Neural crest cell (in vitro differentiated cells): ENCODE results near the gene RAP1GAP2. TPM values are rescaled to one million over a fixed set of nuclear protein-coding genes. Genes with fewer than 3 reads are reported as not detected.

Experiments used
- DNase-seq: peaks from one replicate; pipeline ENCODE4 v3.0.0; 2021; ENCODE audit warnings: low read depth, mixed read lengths, low spot score
- H3K27ac Mint-ChIP-seq: one replicate; pipeline ENCODE4 v1.8.0; 2021; ENCODE audit warnings: mild to moderate bottlenecking, mixed read lengths; ENCODE audit not compliant: unreplicated experiment
- H3K27me3 Mint-ChIP-seq: 2 replicates; pipeline ENCODE4 v1.8.0; 2021; ENCODE audit warnings: low read depth, mild to moderate bottlenecking, mixed read lengths
- H3K36me3 Mint-ChIP-seq: 2 replicates; pipeline ENCODE4 v1.8.0; 2021; ENCODE audit warnings: low read depth, mild to moderate bottlenecking, mixed read lengths
- H3K4me1 Mint-ChIP-seq: 2 replicates; pipeline ENCODE4 v1.8.0; 2021; ENCODE audit warnings: mixed read lengths
- H3K4me3 Mint-ChIP-seq: one replicate; pipeline ENCODE4 v1.8.0; 2021; ENCODE audit warnings: mild to moderate bottlenecking, mixed read lengths
- H3K9me3 Mint-ChIP-seq: 2 replicates; pipeline ENCODE4 v1.8.0; 2021; ENCODE audit warnings: mixed read lengths
- CTCF ChIP-seq: fragments of 200-600 bp; sonication (generic); conservative IDR thresholded peaks from 2 replicates; pipeline ENCODE4 v1.5.0; 2021; ENCODE audit warnings: antibody characterized with exemption, mild to moderate bottlenecking
- total RNA-seq: library from RNA; stranded (reverse); gene quantifications from 2 replicates; pipeline ENCODE4 v1.2.1, GENCODE V29; 2021

The RAP1GAP2 gene
- total RNA-seq, 1 donor from 2014 or later: 1.0 TPM

- no peaks in the 10 kb centered on the region for H3K36me3 Mint-ChIP-seq
- no peaks in the 10 kb centered on the region for H3K27me3 Mint-ChIP-seq
- no peak for DNase-seq
- TF ChIP-seq CTCF: no peak
- no peaks in the 10 kb centered on the region for H3K9me3 Mint-ChIP-seq
- H3K27ac Mint-ChIP-seq: no peak overlapping the region
- H3K4me1 Mint-ChIP-seq: no peaks in the 10 kb centered on the region
- no peak overlapping the region for H3K4me3 Mint-ChIP-seq
These were observed 103.7 kb downstream of the RAP1GAP2 start for GRCh38 chr17:2899906-2900305.

GRCh38 chr17:2900842-2901241, 104.6 kb downstream of the RAP1GAP2 start:
- H3K9me3 Mint-ChIP-seq: no peaks in the 10 kb centered on the region
- H3K27ac Mint-ChIP-seq: no peak overlapping the region
- H3K4me1 Mint-ChIP-seq: no peaks in the 10 kb centered on the region
- no peak for DNase-seq
- no peaks in the 10 kb centered on the region for H3K36me3 Mint-ChIP-seq
- no peak overlapping the region for H3K4me3 Mint-ChIP-seq
- H3K27me3 Mint-ChIP-seq: no peaks in the 10 kb centered on the region
- no peak for TF ChIP-seq CTCF

- no peak overlapping the region for H3K27ac Mint-ChIP-seq
- no peaks in the 10 kb centered on the region for H3K36me3 Mint-ChIP-seq
- no peak overlapping the region for H3K4me3 Mint-ChIP-seq
- DNase-seq: no peak
- H3K4me1 Mint-ChIP-seq: no peaks in the 10 kb centered on the region
- no peak for TF ChIP-seq CTCF
- H3K27me3 Mint-ChIP-seq: no peaks in the 10 kb centered on the region
- no peaks in the 10 kb centered on the region for H3K9me3 Mint-ChIP-seq
These were observed 105.3 kb downstream of the RAP1GAP2 start for GRCh38 chr17:2901582-2901981.

- H3K4me1 Mint-ChIP-seq: no peaks in the 10 kb centered on the region
- no peak overlapping the region for H3K27ac Mint-ChIP-seq
- H3K4me3 Mint-ChIP-seq: no peak overlapping the region
- H3K27me3 Mint-ChIP-seq: no peaks in the 10 kb centered on the region
- no peak for DNase-seq
- no peaks in the 10 kb centered on the region for H3K36me3 Mint-ChIP-seq
- no peak for TF ChIP-seq CTCF
- H3K9me3 Mint-ChIP-seq: no peaks in the 10 kb centered on the region
These were observed 106.3 kb downstream of the RAP1GAP2 start for GRCh38 chr17:2902546-2902945.

GRCh38 chr17:2903193-2903974, 107.1 kb downstream of the RAP1GAP2 start:
- Mint-ChIP-seq H3K27me3 (no peaks in the 10 kb centered on the region), H3K9me3 (no peaks in the 10 kb centered on the region), H3K36me3 (no peaks in the 10 kb centered on the region), H3K4me3 (no peak overlapping the region), H3K4me1 (no peaks in the 10 kb centered on the region), H3K27ac (peak overlapping the region; percentile 75)
- DNase-seq: no peak
- TF ChIP-seq CTCF: no peak
